Measurements from ENCODE around the gene ANKRD49. TPM values are rescaled to one million over a fixed set of nuclear protein-coding genes. Genes with fewer than 3 reads are reported as not detected.

The ANKRD49 gene
- total RNA-seq, 1 experiment from 2014 or later, result 10.1 TPM

DNA sequence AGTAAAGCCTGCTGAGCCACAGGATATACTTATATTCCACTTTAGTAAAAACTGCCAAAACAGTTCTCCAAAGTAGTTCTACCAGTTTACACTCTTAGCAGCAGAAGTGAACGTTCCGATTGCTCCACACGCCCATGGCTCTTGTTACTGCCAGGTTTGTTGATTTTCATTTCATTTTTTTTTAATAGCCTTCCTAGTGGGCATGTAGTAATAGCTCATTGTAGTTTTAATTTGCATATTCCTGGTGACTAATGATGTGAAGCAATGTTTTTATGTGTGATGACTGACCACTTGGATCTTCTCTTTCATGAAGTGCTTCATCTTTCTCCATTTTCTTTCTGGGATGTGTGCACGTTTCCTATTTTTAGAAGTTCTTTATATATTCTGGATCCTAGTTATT, 13.7 kb downstream of the ANKRD49 start:
- Mint-ChIP-seq H3K4me3 (ENCODE audit: low read depth, unreplicated experiment) (no peak overlapping the region), H3K27ac (ENCODE audit: unreplicated experiment) (no peak overlapping the region), H3K27me3 (ENCODE audit: unreplicated experiment) (no peaks in the 10 kb centered on the region), H3K36me3 (ENCODE audit: insufficient read depth, unreplicated experiment) (peaks cover 8% of the 10 kb centered on the region), H3K4me1 (ENCODE audit: low read depth, unreplicated experiment) (no peaks in the 10 kb centered on the region), H3K9me3 (ENCODE audit: low read depth, unreplicated experiment) (no peaks in the 10 kb centered on the region)
- intact Hi-C loops (cut with micrococcal nuclease; ENCODE audit: unreplicated experiment), result loop anchor here (10.0 kb wide), 1 partner anchor 1273 kb away; no protein-coding TSS in a partner anchor
- CTCF ChIA-PET, result no interaction called here
- no peak for DNase-seq
- BruUV-seq (replicated peaks), result no TSS peak
- TF ChIP-seq, protein P1, sequence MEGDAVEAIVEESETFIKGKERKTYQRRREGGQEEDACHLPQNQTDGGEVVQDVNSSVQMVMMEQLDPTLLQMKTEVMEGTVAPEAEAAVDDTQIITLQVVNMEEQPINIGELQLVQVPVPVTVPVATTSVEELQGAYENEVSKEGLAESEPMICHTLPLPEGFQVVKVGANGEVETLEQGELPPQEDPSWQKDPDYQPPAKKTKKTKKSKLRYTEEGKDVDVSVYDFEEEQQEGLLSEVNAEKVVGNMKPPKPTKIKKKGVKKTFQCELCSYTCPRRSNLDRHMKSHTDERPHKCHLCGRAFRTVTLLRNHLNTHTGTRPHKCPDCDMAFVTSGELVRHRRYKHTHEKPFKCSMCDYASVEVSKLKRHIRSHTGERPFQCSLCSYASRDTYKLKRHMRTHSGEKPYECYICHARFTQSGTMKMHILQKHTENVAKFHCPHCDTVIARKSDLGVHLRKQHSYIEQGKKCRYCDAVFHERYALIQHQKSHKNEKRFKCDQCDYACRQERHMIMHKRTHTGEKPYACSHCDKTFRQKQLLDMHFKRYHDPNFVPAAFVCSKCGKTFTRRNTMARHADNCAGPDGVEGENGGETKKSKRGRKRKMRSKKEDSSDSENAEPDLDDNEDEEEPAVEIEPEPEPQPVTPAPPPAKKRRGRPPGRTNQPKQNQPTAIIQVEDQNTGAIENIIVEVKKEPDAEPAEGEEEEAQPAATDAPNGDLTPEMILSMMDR (IDR thresholded peaks at IDR 0.05; ENCODE audit: unreplicated experiment), result no peak

DNA sequence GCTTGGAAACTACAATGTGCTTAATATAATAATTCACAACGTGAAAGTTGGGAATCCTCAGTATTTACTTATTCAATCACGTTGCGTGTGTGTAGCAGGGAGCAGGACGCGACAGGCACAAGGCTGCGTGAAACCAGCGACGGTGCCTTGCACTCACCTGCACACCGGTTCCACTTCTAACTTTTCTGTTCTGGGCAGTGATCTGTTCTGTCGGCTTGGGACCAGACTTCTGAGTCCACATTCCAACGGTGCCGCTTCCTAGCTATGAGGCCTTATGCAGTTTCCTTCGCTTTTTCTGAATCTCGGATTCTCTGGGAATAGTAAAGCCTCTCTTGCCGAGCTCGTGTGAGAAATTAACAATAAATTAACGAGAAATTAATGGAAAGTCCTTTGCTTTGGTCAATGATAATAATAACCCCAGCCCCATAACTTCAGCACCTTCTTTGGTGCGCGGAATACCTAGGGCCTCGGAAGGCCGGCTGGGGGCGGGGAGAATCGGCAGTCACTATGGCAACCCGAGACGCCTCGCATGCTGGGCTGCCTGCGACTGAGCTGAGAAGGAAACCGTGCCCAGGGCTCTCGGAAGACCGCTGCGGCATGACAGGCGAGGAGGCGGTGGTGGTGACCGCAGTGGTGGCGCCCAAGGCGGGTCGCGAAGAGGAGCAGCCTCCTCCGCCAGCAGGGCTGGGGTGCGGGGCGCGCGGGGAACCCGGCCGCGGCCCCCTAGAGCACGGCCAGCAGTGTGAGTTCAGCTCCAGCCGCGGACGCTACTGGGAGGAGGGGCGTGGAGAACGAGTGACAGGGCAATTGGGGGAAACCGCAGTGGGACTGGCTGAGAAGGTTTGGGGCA, 18.4 kb downstream of the ANKRD49 start, which contains the start of gene C11orf97:
TSS of gene C11orf97 (plus strand) at position 530 of the 850 bp plus-strand sequence. CDS start at position 598, 68 bp downstream.
- CTCF ChIA-PET, result interaction anchor here (0.7 to 1.2 kb wide), 2 partner anchors 35 to 91 kb away, joined by 3 to 4 read pairs; no protein-coding TSS in a partner anchor
- peak within 1 kb of the TSS; percentile 87 for H3K4me3 Mint-ChIP-seq (ENCODE audit: low read depth, unreplicated experiment)
- peaks cover 9% of the 10 kb centered on the region for H3K36me3 Mint-ChIP-seq (ENCODE audit: insufficient read depth, unreplicated experiment)
- H3K9me3 Mint-ChIP-seq (ENCODE audit: low read depth, unreplicated experiment), result no peaks in the 10 kb centered on the region
- no peaks in the 10 kb centered on the region for H3K4me1 Mint-ChIP-seq (ENCODE audit: low read depth, unreplicated experiment)
- intact Hi-C loops (cut with micrococcal nuclease; ENCODE audit: unreplicated experiment), result loop anchor here (10.0 kb wide), 1 partner anchor 383 kb away; no protein-coding TSS in a partner anchor
- BruUV-seq (replicated peaks), result no TSS peak
- no peak within 1 kb of the TSS for H3K27ac Mint-ChIP-seq (ENCODE audit: unreplicated experiment)
- H3K27me3 Mint-ChIP-seq (ENCODE audit: unreplicated experiment), result no peaks in the 10 kb centered on the region
- DNase-seq, result peak; percentile 72
- TF ChIP-seq, protein P1 (IDR thresholded peaks at IDR 0.05; ENCODE audit: unreplicated experiment), result no peak

DNA sequence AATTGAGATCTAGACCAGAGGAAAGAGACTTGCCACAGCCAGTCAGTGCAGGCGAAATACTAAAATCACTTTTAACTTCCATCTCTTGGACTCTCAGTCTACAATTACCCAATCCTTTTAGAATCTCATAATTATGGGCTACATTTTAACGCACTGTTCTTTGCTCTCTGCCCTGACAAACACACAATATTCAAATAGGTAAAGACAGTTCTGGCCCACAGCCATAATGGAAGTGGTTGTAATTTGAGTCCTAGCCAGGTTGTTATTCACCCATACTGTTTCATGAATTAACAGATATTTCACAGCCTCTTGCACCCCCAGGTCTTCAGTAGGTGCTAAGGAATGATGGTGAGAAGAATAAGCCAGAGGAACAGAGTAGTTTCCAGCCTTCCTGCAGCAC, 19.3 kb downstream of the ANKRD49 start:
- intact Hi-C loops (cut with micrococcal nuclease; ENCODE audit: unreplicated experiment), result loop anchor here (10.0 kb wide), 1 partner anchor 382 kb away; no protein-coding TSS in a partner anchor
- H3K27me3 Mint-ChIP-seq (ENCODE audit: unreplicated experiment), result no peaks in the 10 kb centered on the region
- peak overlapping the region; percentile 87 for H3K4me3 Mint-ChIP-seq (ENCODE audit: low read depth, unreplicated experiment)
- BruUV-seq (replicated peaks), result no TSS peak
- DNase-seq, result no peak
- CTCF ChIA-PET, result interaction anchor here (1.2 kb wide), 1 partner anchor 34 kb away, joined by 4 read pairs; no protein-coding TSS in a partner anchor
- peaks cover 9% of the 10 kb centered on the region for H3K36me3 Mint-ChIP-seq (ENCODE audit: insufficient read depth, unreplicated experiment)
- no peak overlapping the region for H3K27ac Mint-ChIP-seq (ENCODE audit: unreplicated experiment)
- TF ChIP-seq, protein P1 (IDR thresholded peaks at IDR 0.05; ENCODE audit: unreplicated experiment), result no peak
- H3K4me1 Mint-ChIP-seq (ENCODE audit: low read depth, unreplicated experiment), result no peaks in the 10 kb centered on the region
- H3K9me3 Mint-ChIP-seq (ENCODE audit: low read depth, unreplicated experiment), result no peaks in the 10 kb centered on the region

DNA sequence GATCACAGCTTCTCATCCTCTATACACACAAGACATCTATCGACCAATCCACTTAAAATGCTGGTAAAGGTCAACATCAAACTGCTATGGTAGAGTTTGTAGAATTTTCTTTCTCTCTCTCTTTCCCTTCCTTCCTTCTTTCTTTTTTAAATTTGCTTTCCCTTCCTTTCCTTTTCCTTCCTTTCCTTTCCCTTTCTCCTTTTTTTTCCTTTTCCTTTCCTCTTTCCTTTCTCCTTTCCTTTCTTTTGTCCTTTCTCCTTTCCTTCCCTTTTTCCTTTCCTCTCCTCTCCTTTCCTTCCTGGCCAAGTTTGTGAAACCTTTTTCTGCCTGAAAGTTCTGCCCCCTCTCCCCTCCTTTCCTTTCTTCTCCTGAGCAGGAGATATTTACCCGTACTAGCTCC, 21.6 kb downstream of the ANKRD49 start:
- Mint-ChIP-seq H3K4me1 (ENCODE audit: low read depth, unreplicated experiment) (no peaks in the 10 kb centered on the region), H3K27me3 (ENCODE audit: unreplicated experiment) (no peaks in the 10 kb centered on the region), H3K4me3 (ENCODE audit: low read depth, unreplicated experiment) (no peak overlapping the region), H3K36me3 (ENCODE audit: insufficient read depth, unreplicated experiment) (peaks cover 9% of the 10 kb centered on the region), H3K27ac (ENCODE audit: unreplicated experiment) (no peak overlapping the region), H3K9me3 (ENCODE audit: low read depth, unreplicated experiment) (no peaks in the 10 kb centered on the region)
- TF ChIP-seq, protein P1 (IDR thresholded peaks at IDR 0.05; ENCODE audit: unreplicated experiment), result no peak
- no TSS peak for BruUV-seq (replicated peaks)
- intact Hi-C loops (cut with micrococcal nuclease; ENCODE audit: unreplicated experiment), result loop anchor here (10.0 kb wide), 1 partner anchor 379 kb away; no protein-coding TSS in a partner anchor
- no peak for DNase-seq
- CTCF ChIA-PET, result no interaction called here

Data from Calu3 (cell line).